LoVo (cell line): Measurements from ENCODE around the gene P2RY6.
"Not testable (repeated sequence)": the region's sequence is repeated elsewhere in the genome, so short reads cannot be mapped to it uniquely, and the experiment has no call there.

Source experiments
- DNase-seq: peaks from one replicate; pipeline ENCODE4 v3.0.0-alpha.2; 2016; ENCODE audit warnings: low spot score

Gene P2RY6, protein sequence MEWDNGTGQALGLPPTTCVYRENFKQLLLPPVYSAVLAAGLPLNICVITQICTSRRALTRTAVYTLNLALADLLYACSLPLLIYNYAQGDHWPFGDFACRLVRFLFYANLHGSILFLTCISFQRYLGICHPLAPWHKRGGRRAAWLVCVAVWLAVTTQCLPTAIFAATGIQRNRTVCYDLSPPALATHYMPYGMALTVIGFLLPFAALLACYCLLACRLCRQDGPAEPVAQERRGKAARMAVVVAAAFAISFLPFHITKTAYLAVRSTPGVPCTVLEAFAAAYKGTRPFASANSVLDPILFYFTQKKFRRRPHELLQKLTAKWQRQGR

DNA sequence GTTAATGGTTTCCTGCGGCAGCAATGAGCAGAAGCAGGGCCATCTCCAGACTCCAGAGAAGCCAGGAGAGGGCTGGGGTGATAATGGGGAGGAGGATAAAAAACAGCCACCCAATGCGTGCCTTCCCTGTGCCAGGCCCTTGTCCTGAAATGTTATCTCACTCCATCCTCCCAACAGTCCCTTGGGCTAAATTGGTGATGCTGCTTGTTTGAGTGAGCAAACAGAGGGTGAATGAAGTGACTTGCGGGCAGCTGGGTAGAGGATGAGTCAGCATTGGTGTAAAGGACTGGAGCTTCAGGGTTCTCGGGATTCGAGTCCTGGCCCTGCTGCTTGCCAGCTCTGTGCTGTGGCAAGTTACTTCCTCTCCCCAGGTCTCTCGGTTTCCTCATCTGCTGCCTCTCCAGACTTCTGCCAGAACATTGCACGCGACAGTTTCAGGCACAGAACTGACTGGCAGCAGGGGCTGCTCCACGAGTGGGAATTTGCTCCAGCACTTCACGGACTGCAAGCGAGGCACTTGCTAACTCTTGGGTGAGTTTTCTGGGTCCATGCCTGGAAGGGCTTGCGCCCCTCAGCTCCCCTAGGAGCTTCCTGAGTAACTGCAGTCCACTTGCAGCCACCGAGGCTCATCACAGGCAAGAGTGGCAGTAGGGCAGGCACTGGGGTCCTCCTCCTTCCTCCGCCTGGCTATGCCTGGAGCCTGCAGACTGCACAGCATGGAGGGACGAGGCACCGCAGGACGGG is at the start of gene P2RY6:
Gene P2RY6 (plus strand): TSS at position 403 of the 744 bp plus-strand sequence. CDS start 24,181 bp downstream, outside the sequence.
- no peak for DNase-seq

DNA sequence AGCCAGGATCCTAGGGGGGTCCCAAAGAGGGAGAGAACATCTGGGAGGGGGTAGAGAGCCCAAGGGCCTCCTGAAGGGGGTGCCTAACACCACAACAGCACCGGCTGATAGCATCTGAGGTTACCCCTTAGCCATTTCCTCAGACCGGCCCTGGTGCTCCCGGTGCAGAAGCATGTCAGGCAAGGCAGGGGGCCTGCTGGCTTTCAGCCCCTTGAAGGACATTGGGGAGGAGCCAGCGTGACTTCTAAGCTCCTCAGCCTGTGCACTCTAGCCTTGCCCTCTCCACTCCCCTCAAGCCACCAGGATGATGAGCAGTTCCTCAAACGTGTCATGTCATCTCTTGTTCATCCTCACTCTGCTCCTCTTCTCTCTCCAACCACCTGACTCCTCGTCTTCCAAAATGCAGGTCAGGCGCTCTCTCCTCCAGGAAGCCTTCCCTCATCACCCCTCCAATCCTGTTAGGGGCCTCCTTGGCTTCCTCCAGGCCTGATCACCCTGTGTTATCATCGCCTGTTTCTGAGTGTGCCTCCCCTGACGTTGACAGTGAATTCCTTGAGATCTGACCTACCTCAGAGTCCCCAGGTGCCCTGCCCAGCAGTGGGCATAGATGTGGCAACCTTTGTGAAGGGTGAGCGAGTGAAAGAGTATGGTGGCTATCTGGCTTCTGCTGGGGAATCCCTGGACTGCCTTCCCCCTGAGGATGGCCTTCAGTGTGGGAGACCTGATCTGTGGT is 48.0 kb upstream of the P2RY6 start:
- no peak for DNase-seq

DNA sequence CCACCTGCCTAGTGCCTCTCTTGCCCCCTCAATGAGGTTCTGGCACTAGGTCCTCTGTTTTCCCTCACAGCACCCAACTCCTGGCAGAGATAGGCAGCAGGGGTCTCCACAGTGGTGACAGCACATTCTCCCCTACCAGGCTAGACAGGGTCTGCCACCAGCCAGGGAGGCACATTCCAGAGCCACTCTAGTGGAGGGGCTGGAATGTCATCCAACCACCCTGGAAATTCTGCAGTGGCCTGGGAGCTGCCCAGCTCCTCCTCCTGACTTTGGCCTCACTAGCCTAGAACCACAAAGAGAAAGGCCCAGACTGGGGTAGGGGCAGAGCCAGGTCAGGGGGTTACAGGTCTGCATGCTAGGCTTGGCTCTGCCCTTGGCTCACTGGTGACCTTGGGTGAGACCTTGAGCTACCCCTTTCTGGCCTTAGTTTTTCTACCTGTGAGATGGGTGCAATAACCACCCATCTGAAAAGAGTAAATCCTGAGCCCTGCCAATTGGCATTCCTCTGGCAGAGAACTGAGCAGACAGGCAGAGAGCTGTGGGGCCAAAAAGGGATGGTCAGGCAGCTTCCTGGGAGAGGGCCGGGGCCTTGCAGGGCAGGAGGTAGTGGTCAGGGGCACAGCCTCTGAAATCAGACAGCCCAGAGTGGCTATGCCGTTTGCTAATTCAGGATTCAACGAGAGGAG is 47.0 kb upstream of the P2RY6 start:
- DNase-seq: no peak

DNA sequence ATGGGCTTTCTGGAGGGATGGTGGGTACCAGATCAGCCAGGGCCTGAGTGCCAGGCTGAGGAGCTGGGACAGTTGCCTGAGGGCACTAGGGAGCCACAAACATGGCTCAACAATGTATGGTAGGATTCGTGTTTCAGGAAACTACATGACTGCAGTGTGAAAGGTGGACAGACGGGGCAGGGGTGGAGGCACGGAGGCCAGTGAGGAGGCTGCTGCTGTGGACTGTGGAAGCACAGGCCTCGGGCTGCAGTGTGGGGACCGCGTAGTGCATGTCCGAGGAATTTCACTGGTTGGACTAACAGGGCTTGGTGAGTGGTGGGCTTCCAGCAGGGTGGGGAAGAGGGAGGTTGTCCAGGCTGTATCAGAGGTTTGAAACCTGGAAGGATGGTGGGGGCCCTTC is 46.3 kb upstream of the P2RY6 start:
- no peak for DNase-seq

DNA sequence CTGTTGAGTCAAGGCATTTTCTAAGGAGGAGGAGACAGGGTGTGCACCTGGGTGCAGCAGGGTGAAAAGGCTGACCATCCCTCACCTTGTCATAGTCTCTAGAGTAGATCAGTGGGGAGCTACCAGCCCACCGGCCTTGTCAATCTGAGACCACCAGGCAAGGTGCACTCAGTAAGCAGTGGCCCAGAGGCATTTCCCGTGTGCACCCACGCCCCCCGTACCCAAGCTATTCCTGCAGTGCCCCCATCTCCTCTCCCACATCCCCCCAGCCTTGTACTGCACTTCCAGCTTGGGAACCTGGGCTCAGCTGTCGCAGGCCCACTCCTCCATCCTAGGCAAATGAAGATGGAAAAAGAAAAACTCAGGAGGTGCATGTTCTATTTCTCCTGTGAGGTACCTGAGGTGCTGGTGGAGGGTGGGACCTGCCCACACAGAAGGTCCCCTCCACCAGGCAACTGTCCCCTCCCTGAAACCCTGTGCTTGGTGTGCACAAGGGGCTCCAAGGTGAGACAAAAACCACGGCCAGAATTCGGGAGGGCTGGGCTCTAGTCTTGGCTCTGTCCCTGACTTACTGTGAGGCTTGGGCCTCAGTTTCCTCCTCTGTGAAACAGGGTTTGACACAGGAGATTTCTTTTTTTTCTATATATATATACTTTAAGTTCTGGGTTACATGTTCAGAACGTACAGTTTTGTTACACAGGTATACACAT is 45.7 kb upstream of the P2RY6 start:
- DNase-seq: no peak

DNA sequence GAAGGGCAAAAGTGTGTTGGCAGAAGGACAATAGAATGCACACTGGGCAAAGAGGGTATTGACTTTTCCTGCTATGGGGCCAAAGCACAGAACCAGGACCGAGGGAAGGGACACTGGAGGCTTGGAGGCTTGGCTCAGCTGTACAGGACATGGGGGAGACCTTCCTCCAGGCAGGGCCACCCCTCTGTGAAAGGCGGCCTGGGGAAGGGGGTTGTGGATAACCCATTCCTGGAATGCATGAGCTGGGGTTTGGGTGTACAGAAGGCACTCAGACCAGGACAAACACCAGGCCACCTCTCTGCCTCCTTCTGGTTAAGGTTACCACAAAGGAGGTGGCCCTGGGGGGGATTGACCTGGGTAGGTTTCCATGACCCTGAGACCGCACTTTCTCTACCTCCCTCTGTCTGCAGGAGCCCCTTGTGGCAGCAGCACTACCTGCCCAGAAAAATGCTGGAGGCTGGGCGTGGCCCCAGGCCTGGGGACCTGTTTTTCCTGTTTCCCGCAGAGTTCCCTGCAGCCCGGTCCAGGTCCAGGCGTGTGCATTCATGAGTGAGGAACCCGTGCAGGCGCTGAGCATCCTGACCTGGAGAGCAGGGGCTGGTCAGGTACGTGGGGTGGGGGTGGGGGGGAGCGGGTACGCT is 44.4 kb upstream of the P2RY6 start:
- DNase-seq: peak; percentile 68

DNA sequence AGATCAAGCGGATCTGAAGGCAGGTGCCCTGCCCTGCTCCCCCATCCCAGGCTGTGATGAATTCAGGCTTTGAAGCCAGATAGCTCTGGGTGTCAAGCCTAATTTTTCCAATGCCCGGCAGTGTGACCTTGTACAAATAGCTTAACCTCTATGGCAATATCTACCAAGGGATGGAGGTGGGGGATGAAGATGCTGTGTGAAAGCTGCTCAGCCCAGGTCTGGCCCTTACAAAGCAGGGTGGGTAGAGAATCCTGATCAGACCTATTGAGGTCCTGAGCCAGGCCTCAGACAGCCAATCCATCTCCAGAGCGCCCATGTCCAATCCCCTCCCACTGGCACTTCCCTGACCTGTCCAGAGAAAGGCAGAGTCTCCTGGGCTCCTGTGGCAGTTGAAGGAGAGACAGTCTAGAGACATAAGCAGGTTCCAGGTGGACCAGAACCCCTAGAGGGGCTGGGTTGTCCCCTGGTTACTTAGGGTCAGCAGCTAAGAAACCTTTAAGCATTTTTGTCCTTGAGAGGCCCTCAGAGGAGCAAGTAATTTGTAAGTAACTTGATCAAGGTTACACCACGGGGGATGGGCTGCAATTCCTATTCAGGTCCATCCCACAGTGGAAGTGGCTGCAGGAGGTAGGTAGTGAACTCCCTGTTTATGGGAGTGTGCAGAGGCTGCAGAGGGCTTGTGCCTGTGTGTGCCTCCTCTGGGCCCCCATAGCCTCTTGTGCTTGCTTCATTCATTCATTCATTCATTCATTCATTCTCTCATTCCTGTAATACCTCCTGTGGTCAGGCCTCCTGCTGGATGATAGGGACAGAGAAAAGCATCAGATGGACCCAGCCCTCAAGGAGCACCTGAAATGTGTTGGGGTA is 43.6 kb upstream of the P2RY6 start:
- DNase-seq: no peak

DNA sequence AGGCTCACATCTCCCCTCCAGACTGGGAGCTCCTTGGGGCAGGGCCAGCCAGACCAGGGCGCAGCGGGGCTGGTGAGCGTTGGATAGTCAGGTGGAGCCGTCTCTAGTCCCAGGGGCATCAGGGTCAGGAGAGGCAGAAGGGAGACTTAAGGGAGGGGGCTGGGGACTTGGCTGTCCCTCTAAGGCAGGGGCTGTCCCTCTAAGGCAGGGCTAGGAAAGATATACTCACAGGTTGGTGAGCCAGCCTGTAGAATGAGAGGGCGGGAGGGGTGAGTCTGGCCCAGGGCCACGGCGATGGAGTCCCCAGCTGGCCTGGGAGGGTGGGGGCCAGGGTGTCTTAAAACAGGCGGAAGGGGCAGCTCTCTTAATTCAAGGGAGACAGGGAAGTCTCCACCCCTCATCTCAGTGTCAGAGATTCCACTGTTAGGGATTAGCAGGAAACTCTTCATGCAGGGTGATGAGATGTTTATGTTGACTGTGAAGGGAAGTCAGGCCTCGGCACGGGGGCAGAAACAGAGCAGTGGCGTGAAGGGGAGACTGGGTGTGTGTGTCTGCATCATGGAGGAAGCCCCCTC is 42.7 kb upstream of the P2RY6 start:
- DNase-seq: no peak

DNA sequence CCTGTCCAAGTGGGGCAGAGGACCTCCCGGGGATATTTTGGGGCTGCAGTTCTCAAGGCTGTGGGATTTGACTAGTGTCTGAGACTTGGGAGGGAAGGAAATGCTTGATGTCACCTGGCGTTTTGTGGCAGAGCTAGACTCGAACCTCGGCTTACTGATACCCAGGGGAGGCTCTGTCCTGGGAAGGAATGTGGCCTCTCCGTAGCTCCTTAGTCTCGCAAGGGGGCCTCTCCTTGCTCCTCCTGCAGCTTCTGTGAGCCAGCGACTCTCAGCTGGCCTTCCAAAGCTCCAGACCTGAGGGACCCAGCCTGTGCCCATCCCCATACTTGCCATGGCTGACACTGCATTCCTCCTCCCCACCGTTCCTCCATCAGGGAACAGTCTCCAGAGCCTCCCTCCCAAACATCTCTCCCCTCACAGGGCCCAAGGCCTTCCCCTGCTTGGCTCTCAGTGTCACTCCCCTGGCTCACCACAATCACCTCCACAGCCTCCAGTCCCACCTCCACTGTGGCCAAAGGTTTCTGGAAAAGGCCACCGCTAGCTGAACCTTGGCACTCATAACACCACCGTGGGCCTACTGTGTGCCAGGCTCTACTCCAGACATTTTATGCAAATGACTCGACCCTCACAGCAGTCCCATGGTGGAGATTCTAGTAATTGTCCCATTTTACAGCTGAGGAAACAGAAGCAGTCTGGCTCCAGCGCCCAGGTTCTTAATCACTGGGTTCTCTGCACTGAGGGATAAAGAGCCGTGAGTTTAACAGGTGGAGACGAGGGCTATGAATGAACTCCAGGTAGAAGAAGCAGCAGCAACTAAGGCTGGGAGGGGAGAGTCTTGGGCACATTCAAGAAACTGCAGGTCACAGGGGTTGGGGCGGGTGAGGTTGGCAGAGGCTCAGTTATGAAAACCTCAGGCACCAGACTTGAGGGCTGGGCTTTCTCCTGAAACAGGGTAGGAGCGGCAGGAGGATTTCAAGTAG is 42.0 kb upstream of the P2RY6 start:
- DNase-seq: no peak

DNA sequence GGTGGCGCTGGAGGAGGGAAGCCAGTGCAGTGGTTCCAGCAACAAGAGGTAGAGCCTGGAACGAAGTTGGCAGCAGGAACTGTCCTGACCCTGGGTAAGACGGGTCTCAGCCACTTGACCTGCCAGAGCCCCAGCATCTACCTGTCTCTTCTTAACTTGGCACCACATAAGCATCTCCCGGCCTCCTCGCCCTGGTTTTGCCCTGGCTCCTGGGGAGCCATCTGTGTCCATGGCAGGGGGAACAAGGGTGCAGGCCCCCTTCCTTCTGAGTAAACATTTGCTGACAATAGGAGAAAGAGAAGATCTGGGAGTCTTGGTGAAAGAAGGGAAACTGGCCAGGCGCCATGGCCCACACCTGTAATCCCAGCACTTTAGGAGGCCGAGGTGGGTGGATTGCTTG is 41.2 kb upstream of the P2RY6 start:
- DNase-seq: no peak

DNA sequence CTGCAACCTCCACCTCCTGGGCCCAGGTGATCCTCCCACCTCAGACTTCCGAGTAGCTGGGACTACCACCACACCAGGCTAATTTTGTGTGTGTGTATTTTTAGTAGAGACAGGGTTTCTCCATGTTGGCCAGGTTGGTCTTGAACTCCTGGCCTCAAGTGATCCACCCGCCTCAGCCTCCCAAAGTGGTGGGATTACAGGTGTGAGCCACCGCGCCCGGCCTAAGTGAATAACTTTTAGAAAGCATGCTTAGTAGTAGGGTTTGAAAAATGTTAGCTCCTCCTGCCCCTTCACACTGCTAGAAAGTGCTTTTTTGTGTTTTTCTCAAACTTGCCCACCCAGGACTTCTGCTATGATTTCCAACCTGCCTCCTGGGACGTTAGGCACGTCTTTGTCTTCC is 39.7 kb upstream of the P2RY6 start:
- not testable (repeated sequence) for DNase-seq

DNA sequence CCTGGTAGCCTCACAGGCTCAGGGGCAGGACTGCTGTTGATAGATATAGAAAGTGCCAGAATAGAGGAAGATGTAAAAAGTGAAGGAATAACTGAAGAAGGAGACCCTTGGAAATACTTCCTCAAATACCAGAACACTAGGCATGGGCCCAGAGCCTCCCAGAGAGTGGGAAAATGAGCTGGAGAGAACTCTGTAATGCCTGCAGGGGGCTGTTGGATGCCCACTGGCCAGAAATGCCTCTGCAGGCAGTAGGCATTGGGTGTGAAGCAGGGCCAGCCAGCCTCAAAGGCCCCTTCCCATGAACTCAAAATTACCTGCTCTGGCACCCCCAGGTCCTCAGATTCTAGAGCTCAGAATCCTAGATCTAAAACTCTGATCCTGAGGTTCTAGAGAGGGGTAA is 38.9 kb upstream of the P2RY6 start:
- DNase-seq: no peak

DNA sequence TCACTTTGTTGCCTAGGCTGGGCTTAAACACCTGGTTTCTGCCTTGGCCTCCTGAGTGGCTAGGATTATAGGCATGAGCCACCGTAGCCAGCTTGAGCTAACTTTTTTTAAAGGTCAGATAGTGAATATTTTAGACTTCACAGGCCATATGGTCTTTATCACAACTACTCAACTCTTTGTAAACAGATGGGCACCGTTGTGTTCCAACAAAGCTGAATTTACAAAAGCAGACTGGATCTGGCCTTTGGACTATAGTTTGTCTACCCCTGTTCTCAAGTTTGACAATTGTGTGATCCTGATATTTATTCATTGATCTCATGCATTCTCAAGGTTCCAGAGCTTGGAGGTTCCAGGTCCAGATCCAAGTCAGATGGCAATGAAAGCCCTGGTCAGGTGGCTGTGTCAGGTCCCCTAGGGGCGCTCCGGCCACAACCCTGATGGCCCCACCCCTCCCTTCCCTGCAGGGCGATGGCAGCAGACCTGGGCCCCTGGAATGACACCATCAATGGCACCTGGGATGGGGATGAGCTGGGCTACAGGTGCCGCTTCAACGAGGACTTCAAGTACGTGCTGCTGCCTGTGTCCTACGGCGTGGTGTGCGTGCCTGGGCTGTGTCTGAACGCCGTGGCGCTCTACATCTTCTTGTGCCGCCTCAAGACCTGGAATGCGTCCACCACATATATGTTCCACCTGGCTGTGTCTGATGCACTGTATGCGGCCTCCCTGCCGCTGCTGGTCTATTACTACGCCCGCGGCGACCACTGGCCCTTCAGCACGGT is 38.3 kb upstream of the P2RY6 start:
- DNase-seq: no peak

DNA sequence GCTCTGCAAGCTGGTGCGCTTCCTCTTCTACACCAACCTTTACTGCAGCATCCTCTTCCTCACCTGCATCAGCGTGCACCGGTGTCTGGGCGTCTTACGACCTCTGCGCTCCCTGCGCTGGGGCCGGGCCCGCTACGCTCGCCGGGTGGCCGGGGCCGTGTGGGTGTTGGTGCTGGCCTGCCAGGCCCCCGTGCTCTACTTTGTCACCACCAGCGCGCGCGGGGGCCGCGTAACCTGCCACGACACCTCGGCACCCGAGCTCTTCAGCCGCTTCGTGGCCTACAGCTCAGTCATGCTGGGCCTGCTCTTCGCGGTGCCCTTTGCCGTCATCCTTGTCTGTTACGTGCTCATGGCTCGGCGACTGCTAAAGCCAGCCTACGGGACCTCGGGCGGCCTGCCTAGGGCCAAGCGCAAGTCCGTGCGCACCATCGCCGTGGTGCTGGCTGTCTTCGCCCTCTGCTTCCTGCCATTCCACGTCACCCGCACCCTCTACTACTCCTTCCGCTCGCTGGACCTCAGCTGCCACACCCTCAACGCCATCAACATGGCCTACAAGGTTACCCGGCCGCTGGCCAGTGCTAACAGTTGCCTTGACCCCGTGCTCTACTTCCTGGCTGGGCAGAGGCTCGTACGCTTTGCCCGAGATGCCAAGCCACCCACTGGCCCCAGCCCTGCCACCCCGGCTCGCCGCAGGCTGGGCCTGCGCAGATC is 37.5 kb upstream of the P2RY6 start:
- no peak for DNase-seq

DNA sequence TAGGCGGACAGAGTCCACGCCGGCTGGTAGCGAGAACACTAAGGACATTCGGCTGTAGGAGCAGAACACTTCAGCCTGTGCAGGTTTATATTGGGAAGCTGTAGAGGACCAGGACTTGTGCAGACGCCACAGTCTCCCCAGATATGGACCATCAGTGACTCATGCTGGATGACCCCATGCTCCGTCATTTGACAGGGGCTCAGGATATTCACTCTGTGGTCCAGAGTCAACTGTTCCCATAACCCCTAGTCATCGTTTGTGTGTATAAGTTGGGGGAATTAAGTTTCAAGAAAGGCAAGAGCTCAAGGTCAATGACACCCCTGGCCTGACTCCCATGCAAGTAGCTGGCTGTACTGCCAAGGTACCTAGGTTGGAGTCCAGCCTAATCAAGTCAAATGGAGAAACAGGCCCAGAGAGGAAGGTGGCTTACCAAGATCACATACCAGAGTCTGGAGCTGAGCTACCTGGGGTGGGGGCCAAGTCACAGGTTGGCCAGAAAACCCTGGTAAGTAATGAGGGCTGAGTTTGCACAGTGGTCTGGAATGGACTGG is 36.8 kb upstream of the P2RY6 start:
- no peak for DNase-seq

DNA sequence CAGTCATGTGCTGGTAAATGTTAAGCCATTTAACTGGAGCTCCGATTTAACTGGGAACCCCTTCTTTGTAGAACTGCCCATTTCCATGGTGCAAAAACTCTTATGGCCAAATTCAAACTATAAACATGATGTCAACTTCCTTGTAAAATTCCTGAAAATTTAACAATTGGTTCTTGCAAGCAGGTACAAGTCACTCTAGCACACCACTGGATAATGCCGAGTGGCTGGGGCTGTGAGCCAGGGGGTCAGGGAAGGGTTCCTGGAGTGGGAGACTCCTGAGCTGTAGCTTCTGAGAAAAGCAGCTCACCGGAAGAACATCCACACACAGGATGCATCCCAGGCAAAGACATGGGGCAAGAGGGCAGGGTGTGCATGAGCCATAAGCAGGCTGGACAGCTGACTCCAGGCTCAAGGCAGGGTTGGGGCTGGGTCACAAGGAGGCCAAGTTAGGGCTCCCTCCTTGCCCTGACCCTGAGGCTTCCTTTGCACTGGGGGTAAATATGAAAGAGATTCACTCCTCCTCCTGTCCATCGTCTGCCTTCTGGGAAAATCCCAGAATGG is 35.9 kb upstream of the P2RY6 start:
- DNase-seq: no peak

DNA sequence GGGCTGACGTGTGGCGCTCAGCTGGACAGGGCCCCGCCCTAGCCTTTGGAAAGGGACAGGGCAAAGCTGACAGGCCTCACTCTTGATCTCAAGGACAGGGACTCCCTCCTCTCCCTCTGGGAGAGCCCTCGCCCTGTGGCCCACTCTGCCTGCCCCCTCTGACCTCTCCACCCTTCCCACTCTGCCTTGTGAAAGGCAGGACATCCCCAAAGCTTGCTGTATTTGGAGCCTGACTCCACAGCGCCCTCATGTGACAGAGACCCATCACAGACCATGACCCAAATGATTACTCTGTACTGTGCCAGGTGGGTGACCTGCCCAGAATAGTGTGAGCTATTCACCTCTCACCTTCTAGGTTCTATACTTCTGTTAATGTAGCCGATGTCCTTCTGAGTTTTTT is 35.3 kb upstream of the P2RY6 start:
- no peak for DNase-seq
